Measurements from ENCODE around the gene SHC3.

GRCh38 chr9:88965473-88965872 is 213.1 kb downstream of the SHC3 start:
- TF ChIP-seq POLR2A (IDR thresholded peaks at IDR 0.05) (no peak), CTCF (IDR thresholded peaks at IDR 0.05) (no peak)
